PC-9 (cell line): ENCODE measurements around the gene TAS2R1. TPM values are rescaled to one million over a fixed set of nuclear protein-coding genes. Genes with fewer than 3 reads are reported as not detected.
A peak's percentile ranks its signal among the peaks of the same experiment; 100 is the strongest.

Source experiments
- BruUV-seq: library from RNA; stranded (reverse); fragments of 400-500 nt; replicated peaks from 2 replicates; lab custom pipeline; 2021; lab: Mats Ljungman, UMichigan
- CTCF ChIA-PET: fragments of 300-600 bp; sonication (Branson Sonifier 250); formaldehyde crosslinking; loops from one replicate; lab custom pipeline; 2022; ENCODE audit warnings: antibody characterized with exemption; lab: Charles Lee
- POLR2A ChIA-PET: fragments of 300-600 bp; sonication (Branson Sonifier 250); formaldehyde crosslinking; loops from one replicate; lab custom pipeline; 2022; ENCODE audit warnings: antibody characterized with exemption; ENCODE audit not compliant: unreplicated experiment; lab: Charles Lee
- DNase-seq, 2 experiments: peaks; one replicate each; pipeline versions ENCODE4 v3.0.0 to v3.0.0-alpha.2; 2015 to 2022; ENCODE audit warnings: mixed read lengths in 1 of 2
- H2AFZ ChIP-seq: fragments of 200-600 bp; sonication (generic); 2 replicates; pipeline ENCODE4 v1.8.1; 2017; ENCODE audit warnings: antibody characterized with exemption
- H3F3A ChIP-seq: fragments of 200-600 bp; sonication (generic); 2 replicates; pipeline ENCODE4 v1.8.1; 2017; ENCODE audit warnings: antibody characterized with exemption, mild to moderate bottlenecking, low read depth; ENCODE audit not compliant: insufficient read depth
- H3K27ac ChIP-seq: fragments of 200-600 bp; sonication (generic); 2 replicates; pipeline ENCODE4 v1.6.1; 2016; ENCODE audit warnings: mixed run types
- H3K27me3 ChIP-seq: fragments of 200-600 bp; sonication (generic); 2 replicates; pipeline ENCODE4 v1.6.1; 2016; ENCODE audit warnings: low read depth, mixed run types; ENCODE audit not compliant: insufficient read depth
- H3K36me3 ChIP-seq: fragments of 200-600 bp; sonication (generic); 2 replicates; pipeline ENCODE4 v1.6.1; 2016; ENCODE audit warnings: low read depth, mixed run types
- H3K4me1 ChIP-seq: fragments of 200-600 bp; sonication (generic); replicated peaks from 2 replicates; pipeline ENCODE4 v1.6.1; 2016; ENCODE audit warnings: mixed run types; ENCODE audit not compliant: insufficient read depth
- H3K4me2 ChIP-seq: fragments of 200-600 bp; sonication (generic); 2 replicates; pipeline ENCODE4 v1.6.1; 2017; ENCODE audit warnings: mixed run types
- H3K4me3 ChIP-seq: fragments of 200-600 bp; sonication (generic); 2 replicates; pipeline ENCODE4 v1.6.1; 2016; ENCODE audit warnings: mixed run types
- H3K79me2 ChIP-seq: fragments of 200-600 bp; sonication (generic); 2 replicates; pipeline ENCODE4 v1.6.1; 2017; ENCODE audit warnings: low read depth, mixed run types
- H3K9me2 ChIP-seq: fragments of 200-600 bp; sonication (generic); 2 replicates; pipeline ENCODE4 v1.8.1; 2017; ENCODE audit warnings: mild to moderate bottlenecking; ENCODE audit not compliant: insufficient read depth
- H3K9me3 ChIP-seq: fragments of 200-600 bp; sonication (generic); 2 replicates; pipeline ENCODE4 v1.8.1; 2016; ENCODE audit warnings: low read depth; ENCODE audit not compliant: insufficient read depth
- H4K20me1 ChIP-seq: fragments of 200-600 bp; sonication (generic); 2 replicates; pipeline ENCODE4 v1.8.1; 2017; ENCODE audit not compliant: insufficient read depth
- CTCF ChIP-seq: fragments of 200-600 bp; sonication (generic); conservative IDR thresholded peaks from 2 replicates; pipeline ENCODE4 v1.6.1; 2017; ENCODE audit warnings: mixed run types, antibody characterized with exemption, mild to moderate bottlenecking, moderate library complexity
- EZH2 ChIP-seq: fragments of 200-600 bp; sonication (generic); IDR thresholded peaks from 2 replicates; pipeline ENCODE4 v1.8.0; 2017; ENCODE audit warnings: antibody characterized with exemption, low read depth
- intact Hi-C: fragments of 100-400 bp; cut with micrococcal nuclease; formaldehyde crosslinking; loops from one replicate; pipeline ENCODE4 v1.10.0; 2022; ENCODE audit not compliant: unreplicated experiment
- total RNA-seq: library from RNA; stranded (reverse); gene quantifications from 2 replicates; pipeline ENCODE4 v1.2.3, GENCODE V29; 2021

Gene TAS2R1
- total RNA-seq, 1 experiment from 2014 or later, result not detected

DNA sequence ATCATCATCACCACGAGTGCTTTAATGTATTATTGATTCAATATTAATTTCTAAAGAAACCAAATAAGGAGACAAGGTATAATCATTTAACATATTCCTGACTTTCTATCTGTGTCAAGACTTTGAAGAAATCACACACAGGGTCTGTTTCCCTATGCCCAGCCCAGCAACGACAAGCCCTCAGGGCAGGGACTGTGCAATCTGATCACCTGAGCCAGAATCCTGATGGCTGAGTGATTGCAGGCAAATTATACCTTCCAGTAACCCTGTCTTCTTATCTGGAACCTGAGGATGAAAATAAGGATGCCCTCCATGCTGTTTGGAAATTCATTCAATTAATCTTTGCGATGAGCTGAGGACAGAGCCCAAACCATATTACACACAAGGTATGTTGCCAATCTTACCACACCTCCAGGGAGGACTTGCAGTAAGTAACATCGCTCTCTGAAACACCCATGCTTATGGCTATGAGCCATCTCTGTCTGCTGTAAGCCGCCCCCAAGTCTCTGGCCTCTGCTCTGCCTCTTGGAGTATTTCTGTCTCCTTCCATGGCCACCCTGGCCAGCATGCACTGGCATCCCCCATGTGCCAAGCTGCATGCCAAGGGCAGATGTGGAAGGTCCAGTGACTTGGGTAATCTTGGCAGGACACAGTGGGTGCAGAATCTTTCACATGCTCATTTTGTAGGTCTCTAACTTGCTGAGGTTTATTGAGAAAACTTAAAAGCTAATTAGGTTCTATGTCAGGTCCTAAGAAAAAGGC is 10.6 kb downstream of the TAS2R1 start:
- CTCF ChIA-PET, result no interaction called here
- DNase-seq, result no peak

DNA sequence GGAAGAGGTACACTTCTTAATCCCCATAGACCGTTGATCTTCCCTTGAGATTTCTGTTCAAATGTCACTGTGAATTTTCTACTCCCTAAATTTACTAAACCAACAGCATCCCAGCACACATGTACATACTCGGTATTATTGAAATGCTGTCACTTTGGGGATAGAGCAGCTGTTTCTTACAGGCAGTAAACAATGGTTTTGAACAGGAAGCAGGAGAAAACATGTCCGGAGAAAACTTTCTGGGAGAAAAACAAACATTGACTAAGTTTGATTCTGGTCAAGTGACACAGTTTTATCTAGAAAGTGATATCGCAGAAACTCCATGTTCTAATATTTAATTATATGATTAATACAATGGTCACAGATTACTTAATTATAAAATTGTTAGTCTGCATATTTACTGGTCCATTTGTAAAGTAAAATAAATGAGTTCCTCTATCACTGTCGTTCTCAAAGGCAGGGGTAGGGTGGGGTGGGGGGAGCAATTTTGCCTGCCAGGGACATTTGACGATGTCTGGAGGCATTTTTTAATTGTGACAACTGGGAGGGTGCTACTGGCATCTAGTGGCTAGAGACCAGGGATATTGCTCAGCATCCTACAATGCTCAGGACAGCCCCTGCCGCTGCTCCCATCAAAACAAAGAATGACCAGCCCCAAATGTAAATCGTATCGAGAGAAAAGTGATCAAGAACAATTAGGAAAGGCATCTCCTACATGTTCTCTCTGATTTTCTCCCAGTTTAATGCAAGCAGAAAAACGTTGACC is 12.2 kb downstream of the TAS2R1 start:
- ChIA-PET POLR2A (no interaction called here), CTCF (no interaction called here)
- BruUV-seq, result no TSS peak
- H3K4me1 ChIP-seq, result peaks cover 20% of the 10 kb centered on the region
- TF ChIP-seq CTCF (peak; percentile 45; the same call in 1 of the 2 replicates), EZH2 (no peak)
- no peak overlapping the region for H3K27ac ChIP-seq
- no peak overlapping the region for H3K4me2 ChIP-seq
- H3K27me3 ChIP-seq, result no peaks in the 10 kb centered on the region
- no peaks in the 10 kb centered on the region for H4K20me1 ChIP-seq
- no peak for DNase-seq
- H3K4me3 ChIP-seq, result no peak overlapping the region
- H3F3A ChIP-seq, result no peaks in the 10 kb centered on the region
- intact Hi-C loops, result no loop called here
- no peaks in the 10 kb centered on the region for H3K9me2 ChIP-seq
- H2AFZ ChIP-seq, result 0 out of 2 replicates have a peak overlapping the region, but pooled peaks have one; percentile 26
- H3K79me2 ChIP-seq, result no peaks in the 10 kb centered on the region
- H3K9me3 ChIP-seq, result no peaks in the 10 kb centered on the region
- no peaks in the 10 kb centered on the region for H3K36me3 ChIP-seq

More for the DNA sequence above, 10.6 kb downstream of the TAS2R1 start:
- Histone ChIP-seq H3K27ac (no peak overlapping the region), H3K27me3 (no peaks in the 10 kb centered on the region), H3K4me1 (peaks cover 20% of the 10 kb centered on the region), H3K4me2 (no peak overlapping the region), H3K36me3 (no peaks in the 10 kb centered on the region), H2AFZ (no peak overlapping the region), H3K4me3 (no peak overlapping the region), H3F3A (no peaks in the 10 kb centered on the region), H4K20me1 (no peaks in the 10 kb centered on the region), H3K9me2 (no peaks in the 10 kb centered on the region), H3K79me2 (no peaks in the 10 kb centered on the region), H3K9me3 (no peaks in the 10 kb centered on the region)
- POLR2A ChIA-PET, result no interaction called here
- BruUV-seq, result no TSS peak
- no peak for TF ChIP-seq CTCF
- intact Hi-C loops, result no loop called here

- Histone ChIP-seq H3K4me3 (no peak overlapping the region), H3K9me3 (no peaks in the 10 kb centered on the region), H3F3A (no peaks in the 10 kb centered on the region), H3K79me2 (no peaks in the 10 kb centered on the region), H3K27ac (no peak overlapping the region), H4K20me1 (no peaks in the 10 kb centered on the region), H3K4me1 (peaks cover 20% of the 10 kb centered on the region), H3K27me3 (no peaks in the 10 kb centered on the region), H3K4me2 (no peak overlapping the region), H3K9me2 (no peaks in the 10 kb centered on the region), H2AFZ (no peak overlapping the region), H3K36me3 (no peaks in the 10 kb centered on the region)
- DNase-seq, result no peak
- intact Hi-C loops, result no loop called here
- no TSS peak for BruUV-seq
- TF ChIP-seq CTCF (no peak), EZH2 (no peak)
- ChIA-PET POLR2A (no interaction called here), CTCF (no interaction called here)
These were observed 12.9 kb downstream of the TAS2R1 start for GRCh38 chr5:9617221-9617620.
